Measurements from ENCODE around the gene IGFBP2.
A peak's percentile ranks its signal among the peaks of the same experiment; 100 is the strongest.

IGFBP2 gene

DNA sequence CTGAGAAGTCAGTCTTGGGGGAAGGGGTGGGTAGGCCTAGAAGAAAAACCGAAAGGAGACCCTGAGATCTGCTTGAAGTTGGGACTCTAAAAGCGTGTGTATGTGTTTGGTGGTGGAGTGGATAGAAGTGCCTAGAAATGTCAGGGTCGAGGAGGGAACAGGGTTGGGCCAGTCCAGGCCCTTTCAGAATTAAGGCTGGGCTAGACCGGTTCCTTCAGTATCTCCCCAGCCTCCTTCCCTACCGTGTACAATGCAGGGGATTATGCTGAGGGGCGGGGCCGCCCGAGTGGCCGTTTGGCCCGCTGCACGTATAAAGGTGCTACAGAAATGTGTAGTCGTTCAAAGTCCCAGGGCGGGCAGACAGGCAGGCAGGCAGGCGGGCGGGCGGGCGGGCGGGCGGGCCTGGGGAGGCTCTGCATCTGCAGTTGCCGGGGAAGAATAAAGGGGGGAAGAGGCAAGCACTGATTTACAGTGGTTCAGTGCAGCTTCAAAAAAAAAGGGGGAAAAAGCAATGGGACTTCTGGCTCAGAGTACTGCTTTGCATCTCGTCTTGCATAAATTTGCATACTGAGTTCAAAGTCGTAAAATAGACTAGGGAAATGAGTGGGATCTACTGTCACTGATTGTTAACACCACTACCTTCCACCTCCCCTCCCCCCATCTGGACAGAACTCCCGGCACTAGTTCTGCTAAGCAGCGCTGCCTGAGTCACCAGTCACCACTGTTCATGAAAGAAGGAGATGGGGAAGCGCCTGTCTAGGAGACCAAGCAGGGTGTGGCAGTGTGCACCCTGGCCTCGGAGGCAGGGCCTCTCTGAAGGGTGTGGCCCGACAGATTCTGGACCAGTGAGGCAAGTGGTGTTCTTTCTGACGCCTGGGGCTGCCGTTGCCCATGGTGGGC is 3.6 kb downstream of the IGFBP2 start:
- DNase-seq (ENCODE audit: low read depth) = peak; percentile 84

DNA sequence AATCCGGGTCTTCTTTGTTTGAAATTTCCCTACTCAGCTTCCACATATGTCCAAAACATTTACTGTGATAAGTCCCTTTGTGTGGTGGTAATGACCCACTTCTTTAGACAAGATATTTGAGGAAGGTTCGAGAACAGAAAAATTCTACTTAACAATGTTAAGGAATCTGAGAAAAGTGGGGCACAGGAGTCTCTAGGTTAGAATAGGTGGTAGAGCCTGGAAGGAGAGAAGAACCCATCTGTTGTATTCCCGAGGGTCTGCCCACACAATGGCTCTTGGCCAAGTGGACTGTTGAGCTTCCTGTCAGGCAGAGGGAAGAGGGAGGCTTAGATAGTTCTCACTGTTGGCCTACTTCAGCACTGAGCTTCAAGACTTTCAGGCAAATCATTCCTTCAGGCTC is 4.3 kb downstream of the IGFBP2 start:
- no peak for DNase-seq (ENCODE audit: low read depth)

DNA sequence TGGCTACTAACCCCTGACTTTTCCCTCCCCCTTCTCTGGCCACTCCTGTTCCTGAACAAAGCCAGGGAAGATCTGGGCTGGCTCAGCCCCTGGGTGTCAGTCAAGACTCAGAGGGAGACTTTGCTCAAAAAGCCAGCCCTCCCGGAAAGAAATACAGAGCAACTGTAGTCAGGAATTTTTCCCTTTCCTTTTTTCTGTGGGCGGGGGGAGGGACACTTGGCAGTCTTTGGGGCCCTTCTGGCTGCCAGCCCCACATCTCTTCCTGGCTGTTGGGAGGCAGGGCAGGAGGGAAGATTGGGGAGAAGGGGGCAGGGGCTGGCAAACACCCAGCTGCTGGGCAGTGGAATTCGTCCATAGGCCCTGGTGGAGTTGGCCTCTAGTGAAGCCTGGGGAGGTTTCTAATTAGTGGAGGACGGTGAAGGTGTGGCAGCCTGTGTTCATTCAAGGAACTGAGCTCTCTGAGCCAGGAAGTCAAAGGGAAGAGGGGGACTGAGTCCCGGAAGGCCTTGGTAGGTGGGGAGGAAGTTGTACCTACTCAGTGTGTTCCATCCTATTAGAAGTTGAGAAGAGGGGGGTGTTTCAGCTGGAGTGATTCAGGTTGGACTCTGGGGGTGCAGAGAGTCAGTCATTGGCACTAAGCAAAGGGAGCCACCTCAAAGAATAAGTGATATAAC is 10.9 kb downstream of the IGFBP2 start:
- DNase-seq (ENCODE audit: low read depth) = peak; percentile 58

DNA sequence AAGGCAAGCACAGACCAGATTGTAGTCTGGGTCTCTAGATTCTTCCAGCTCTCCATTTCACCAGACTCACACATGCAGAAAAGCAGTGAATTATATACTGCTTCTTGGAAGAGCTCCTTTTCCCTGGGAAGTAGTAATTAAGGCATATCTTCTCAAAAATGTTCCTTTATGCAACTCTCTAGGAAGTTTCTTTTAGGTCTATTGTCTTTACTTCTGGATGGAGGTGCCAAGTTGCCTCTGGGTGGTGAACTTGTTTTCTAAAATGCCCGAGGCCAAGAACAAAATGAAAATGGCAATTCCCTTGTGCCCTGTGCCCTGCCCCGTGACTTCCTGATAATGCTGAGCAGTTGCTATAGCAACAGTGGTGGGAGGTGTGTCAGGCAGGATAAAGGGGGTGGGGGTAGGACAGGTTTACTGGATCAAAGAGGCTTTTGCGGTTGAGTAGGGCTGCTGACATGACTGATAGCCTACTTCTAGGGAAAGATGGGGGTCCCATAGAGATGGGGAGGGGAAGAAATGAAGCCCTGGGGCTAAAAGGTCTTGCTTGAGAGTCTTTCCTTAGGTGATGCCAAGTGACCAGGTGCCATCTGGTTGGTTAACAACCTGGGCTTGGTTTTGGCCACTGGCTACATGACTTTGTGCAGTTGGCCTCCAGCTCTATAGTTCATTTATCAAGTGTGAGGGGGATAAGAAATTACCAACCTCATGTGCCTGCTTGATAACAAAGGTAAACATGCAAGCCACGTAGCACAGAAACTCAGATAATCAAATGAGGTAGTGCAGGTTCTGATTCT is 11.8 kb downstream of the IGFBP2 start:
- no peak for DNase-seq (ENCODE audit: low read depth)

DNA sequence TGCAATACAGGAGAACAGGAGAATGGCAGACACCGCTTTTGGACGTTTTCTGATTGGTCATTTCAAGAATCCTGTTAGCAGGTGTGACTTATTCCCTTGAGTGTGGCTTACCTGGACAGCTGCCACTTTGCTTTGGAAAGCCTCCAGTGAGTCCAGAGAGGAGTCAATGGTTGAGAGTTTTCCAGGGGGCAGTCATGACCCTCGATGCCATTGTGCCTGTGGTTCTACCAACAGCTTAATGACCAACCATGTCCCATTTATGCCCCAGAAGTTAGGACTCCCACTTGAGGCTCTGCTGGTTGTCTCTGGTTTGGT is 12.4 kb downstream of the IGFBP2 start:
- DNase-seq (ENCODE audit: low read depth) = no peak

DNA sequence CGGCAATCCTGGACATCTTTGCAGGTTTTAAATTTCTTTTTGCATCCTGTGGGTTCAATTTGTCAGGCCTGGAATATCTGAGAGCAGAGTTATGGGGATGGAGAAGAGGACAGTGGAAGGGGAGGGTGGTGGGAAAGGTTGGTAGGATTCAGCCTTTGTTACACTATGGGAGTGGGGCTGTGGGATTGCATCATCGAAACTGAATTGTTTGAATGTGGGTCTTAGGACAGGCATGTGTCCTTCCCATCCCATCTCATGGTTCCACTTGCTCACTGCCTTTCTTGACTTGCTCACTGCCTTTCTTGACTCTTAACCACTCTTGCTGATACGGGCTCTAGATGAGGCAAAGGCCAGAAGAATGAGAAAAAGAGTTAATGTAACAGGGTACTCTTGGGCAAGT is 12.9 kb downstream of the IGFBP2 start:
- DNase-seq (ENCODE audit: low read depth) = no peak

DNA sequence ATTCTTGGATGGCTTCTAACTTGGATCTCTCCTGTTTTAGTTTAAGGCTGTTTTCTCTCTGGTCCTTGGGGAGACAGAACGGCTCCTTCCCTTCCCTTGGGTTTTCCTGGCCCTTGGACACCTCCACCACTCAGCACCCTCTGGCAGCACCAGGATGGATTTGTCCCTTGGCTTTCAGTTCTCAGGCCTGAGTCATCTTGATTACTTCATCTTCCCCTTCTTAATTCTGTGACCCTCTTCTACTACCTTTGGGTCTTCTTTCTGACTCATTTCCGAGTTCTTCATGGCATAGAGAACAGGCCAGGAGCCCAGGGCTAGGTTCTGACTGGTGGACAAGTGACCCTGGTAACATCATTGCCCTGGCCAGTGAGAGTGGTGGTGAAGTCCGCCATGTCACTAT is 14.9 kb downstream of the IGFBP2 start:
- DNase-seq (ENCODE audit: low read depth) = peak; percentile 80

DNA sequence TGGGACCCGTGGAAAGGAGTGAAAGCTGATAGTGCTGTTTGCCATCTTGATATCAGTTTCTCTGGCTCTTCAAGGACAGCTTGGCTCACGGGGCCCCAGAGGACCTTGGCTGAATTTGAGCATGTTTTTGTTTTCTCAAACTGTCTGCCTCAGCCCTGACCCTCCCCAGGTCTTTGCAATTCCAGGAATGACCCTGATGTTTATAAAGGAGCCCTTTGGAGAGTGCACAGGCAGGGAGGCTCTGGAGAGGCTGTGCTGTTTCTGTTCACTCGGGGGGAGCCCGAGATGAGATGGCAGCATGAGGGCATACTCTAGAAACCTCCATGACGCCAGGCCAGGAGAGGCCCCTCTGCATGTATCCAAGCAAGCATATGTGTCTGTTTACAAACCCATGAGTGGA is 16.4 kb downstream of the IGFBP2 start:
- DNase-seq (ENCODE audit: low read depth) = no peak

DNA sequence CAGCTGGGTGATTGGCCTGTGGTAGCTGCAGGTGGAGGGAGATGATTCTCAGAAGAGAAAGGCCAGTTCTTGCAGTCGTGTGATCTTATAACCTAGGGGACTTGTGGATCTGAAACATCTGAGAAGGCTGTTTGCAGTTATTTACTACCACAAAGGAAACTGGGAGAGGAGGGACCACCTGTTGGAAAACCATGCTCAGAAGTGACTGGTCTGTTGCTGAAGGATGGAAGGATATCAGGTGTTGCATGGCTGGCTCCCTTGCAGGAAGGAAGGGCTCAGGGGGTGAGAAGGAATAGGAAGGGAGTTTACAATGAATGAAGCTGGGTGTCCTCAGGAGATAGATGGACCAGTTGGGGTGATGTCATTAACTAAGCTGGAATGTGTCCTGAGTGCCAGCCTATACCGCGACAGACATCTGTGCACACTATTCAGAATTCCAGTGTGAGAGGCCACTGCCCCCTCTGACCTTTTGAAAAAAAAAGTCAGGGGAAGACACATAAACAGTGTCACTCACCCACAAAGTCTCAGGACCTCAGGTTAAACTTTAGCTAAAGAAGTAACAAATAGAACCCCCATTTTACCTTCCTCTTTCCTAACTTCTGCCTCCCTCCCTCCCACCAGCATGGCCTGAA is 17.5 kb downstream of the IGFBP2 start:
- no peak for DNase-seq (ENCODE audit: low read depth)

DNA sequence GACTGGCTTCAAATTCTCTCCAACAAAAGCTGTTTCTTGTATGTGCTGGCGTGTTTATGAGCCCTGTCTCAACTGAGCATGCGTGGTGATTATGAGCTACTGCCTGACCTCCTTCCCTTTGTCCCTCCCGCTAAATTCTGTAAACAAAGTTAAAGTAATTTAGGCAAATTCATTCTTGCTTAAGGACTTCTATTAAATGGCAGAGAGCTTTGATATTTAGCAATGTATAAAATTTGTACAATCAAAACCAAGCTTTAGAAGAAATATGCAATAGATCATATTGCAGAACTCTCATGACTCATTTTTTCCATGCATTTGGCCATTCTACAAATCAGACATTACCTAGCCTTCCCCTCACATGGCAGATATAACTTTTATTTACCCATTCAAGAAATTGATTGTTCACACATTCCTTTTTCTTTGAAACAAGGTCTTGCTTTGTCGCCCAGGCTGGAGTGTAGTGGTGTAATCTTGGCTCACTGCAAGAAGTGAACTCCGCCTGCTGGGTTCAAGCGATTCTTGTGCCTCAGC is 18.2 kb downstream of the IGFBP2 start:
- peak; percentile 95 for DNase-seq (ENCODE audit: low read depth)

DNA sequence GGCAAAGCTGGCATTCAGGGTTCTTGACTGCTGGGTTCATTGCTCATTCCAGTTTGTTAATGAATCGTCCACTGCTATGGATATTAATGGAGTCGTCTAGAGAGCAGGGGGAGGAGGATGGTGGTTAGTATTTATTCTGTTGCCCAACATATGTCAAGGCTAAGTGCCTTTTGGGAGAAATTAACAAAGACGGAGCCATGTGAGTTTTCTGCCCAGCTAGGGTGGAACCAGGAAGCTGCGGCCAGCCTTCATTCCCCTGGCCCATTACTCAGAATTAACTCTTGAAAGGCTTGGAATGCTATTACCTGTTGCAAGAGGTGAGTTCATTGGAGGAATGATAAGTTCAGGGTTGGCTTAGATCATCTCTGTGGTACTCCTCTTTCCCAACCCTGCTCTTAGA is 19.3 kb downstream of the IGFBP2 start:
- DNase-seq (ENCODE audit: low read depth) = no peak

DNA sequence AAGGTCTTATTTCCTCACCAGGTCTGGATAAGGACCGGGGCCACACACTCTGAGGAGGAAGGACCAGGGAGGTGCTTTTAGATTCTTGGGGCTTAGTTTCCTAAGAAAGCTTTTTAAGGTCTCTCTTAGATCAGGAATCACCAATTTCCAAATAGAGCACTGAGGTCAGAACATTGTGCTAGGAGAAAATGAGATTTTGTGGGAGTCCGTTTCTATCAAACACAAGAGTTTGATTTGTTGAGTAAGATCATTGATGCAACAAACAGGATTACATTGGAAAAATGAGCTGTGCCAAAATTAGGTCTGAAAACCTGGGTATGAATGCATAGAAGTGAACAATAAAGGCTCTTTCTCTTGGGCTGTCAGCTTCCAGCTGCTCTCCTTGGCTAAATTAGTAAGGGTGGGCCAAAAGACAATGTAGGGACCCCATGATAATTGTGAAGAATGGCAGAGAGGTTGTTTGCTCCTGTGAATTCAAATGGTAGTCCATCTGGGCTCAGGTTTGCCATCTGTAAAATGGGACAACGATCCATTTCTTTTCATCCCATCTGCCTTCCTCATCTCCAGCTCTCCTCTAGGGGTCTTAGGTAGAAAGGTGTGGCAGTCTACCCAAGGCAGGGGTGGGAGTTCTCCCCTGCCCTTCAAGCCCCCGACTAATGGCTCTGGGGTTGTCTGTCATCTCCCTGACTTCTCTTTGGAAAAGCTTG is 20.0 kb downstream of the IGFBP2 start:
- no peak for DNase-seq (ENCODE audit: low read depth)

DNA sequence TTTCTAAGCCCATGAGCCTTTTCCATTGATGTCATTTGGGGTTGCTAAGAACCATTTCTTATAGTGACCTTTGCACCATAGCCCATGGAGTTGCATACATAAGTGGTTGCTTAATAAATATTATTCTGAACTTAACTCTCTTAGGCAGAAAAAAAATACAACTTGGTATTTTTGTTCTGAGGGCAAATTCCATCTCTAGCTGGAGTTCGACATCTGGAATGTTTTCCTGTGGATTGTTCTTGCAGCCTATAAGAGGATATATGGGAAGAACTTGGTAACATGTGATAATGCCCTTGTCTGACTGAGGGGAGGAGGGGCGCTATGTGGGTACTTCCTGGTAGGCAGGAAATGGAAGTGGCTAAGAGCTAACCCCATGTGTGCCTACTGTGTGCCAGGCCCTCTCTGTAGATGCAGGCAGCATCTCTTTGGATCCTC is 20.7 kb downstream of the IGFBP2 start:
- DNase-seq (ENCODE audit: low read depth) = peak; percentile 65

DNA sequence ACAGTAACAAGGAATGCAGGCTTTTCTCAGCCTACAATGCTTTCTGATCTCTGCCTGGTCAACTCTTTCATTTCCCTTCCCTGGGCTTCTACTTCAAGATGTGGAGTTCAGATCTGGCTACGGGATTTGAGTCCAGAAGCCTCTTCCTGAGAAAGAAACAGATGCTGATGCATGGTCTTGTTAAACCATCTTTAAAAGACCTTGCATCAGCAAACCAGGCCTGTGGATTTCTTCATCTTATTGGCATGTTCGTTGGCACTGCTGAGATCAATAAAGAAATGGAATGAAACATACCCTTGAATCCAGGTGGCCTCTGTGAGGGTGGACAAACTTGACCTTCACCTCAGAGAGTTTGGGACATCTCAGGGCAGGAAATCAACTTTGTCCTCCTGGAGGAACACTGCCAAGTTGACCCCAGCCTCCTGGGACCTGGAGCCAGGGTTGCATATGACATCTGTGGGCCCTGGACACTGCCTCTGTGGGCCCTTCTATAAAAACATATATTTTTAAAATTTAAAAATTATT is 21.4 kb downstream of the IGFBP2 start:
- no peak for DNase-seq (ENCODE audit: low read depth)

DNA sequence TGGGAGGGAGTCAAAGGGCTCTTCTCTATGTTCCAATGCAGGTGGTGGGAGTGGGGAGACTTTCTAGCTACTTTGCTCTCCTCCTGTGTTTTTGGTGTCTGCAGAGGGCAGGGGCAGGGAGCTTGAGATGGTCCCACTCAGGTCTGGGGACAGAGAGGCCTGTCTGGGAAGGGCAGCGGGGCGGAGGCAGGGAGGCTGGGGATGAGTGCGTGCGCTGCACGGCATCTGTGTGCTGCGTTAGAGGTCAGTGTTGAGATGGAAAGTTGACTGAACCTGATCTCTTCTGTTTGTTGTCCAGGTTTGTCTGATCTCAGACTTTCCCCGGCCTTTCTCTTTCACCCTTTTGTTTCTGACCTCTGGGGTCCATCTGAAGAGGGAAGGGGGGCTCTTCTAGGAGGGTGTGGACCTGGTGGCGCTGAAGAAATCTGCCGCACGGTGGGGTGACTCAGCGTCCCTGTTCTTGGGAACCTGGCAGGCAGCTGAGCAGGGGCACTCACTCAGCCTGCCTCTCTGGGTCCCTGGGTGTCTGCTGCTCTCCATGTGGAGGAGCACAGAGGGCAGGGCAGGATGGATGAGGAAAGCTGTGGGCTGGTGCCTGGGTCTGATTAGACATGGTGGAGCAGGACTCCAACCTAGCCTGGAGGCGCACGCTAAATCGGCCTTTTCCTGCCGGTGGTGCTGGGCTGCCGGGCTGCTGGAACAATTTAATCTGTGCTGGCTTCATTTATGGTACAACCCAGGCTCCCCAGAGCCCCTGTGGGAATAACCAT is 24.1 kb downstream of the IGFBP2 start:
- no peak for DNase-seq (ENCODE audit: low read depth)

DNA sequence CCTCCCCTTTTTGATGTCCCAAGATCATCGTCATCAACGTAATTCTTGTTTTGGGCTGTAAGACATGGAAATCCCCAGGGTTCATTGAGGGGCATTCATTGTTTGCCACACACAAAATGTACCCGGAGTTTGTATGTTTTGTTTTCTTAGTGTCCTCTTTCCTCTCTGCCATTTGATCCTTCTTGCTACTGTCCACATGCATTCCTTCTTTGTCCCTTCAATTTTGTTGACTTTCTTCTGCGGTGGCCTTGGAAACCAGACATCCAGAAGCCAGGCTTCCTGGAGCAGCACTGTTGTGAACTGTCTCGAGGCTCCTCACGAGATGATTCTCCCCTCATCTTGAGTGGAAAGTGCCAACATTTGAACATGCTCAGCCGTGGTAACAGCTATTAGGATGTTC is 24.8 kb downstream of the IGFBP2 start:
- DNase-seq (ENCODE audit: low read depth) = no peak

DNA sequence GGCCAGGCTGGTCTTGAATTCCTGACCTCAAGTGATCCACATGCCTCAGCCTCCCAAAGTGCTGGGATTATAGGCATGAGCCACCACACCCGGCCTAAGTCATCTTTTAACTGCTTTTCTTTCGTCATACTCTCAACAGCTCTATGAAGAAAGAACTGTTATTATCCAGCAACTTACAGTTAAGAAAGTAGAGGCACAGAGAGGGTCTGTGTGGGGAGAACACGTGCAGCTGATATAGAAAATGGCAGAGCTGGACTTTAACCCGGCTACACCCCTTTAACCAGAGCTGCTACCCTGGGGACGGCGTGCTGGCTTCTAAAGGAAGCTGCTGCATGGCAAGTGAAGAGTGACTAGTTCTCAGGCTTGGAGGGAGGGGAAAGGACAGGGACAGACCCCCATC is 25.5 kb downstream of the IGFBP2 start:
- DNase-seq (ENCODE audit: low read depth) = no peak

DNA sequence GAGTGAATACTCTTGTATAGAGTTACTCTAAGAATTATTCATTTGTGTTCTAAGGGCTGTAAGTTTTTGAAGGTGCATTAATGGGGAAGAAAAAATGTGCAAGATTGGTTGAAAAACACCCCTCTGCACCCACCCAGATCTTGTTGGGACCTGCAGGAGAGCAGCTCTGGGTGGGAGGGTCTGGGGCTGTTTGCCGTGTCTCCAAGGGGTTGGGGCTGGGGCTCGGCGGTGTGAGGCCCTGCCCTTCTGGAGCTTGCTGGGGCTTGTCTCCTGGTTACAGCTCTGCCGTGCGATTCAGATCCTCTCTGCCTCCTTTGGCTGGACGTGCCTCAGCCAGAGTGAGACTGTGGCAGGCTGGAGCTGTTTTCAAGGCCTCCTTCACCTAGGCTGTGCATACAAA is 26.1 kb downstream of the IGFBP2 start:
- DNase-seq (ENCODE audit: low read depth) = no peak

DNA sequence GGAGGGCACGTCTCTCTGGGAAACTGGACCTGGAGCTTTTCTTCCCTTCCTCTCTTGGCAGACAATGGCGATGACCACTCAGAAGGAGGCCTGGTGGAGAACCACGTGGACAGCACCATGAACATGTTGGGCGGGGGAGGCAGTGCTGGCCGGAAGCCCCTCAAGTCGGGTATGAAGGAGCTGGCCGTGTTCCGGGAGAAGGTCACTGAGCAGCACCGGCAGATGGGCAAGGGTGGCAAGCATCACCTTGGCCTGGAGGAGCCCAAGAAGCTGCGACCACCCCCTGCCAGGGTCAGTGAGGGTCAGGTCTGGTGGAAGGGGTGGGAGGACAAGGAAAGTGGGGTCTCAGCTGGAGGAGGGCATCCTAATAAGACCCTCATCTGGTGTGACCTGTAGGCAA is 27.3 kb downstream of the IGFBP2 start:
- no peak for DNase-seq (ENCODE audit: low read depth)

DNA sequence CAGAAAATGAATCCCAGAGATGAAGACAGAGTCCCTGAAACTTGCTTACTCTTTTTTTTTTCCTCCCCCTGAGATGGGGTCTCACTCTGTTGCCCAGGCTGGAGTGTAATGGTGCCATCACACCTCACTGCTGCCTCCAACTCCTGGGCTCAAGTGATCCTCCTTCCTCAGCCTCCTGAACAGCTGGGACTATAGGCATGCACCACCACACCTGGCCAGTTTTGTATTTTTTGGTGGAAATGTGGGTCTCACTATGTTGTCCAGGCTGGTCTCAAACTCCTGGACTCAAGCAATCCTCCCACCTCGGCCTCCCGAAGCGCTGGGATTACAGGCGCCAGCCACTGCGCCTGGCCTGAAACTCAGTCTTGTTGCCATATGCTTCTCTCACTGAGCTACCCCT is 27.8 kb downstream of the IGFBP2 start:
- DNase-seq (ENCODE audit: low read depth) = no peak
